GM12874 (cell line): Measurements from ENCODE around the gene PPIA.

Source experiments
- TF ChIP-seq, protein P1 (sequence below): IDR thresholded peaks from 2 replicates; pipeline ENCODE4 v1.5.1; 2011; ENCODE audit warnings: low read depth, mild to moderate bottlenecking, control low read depth, low read length, moderate library complexity; ENCODE audit not compliant: insufficient read depth

The PPIA gene

DNA sequence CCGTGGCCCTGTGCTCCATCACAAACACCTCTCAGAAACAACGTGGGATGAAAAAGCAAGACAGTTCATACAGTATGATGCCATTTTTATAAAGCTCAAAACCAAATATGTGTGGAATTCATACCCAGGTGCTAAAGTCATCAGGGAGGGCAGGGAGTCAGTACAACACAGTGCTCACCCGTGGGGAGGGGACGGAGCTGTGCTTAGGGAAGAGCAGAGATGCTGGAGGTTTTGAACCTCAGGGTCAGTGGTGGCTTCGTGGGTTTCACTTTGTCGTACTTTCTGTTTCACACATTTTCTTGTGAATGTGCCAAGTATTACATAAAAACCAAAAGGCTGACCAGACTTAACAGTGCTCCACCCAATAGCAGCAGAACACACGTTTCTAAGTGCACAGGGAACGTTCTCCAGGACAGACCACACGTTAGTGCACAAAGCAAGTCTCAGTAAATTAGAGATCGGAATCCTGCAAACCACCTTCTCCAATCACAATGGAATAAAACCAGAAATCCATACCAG, 26.6 kb upstream of the PPIA start:
- TF ChIP-seq, protein P1, sequence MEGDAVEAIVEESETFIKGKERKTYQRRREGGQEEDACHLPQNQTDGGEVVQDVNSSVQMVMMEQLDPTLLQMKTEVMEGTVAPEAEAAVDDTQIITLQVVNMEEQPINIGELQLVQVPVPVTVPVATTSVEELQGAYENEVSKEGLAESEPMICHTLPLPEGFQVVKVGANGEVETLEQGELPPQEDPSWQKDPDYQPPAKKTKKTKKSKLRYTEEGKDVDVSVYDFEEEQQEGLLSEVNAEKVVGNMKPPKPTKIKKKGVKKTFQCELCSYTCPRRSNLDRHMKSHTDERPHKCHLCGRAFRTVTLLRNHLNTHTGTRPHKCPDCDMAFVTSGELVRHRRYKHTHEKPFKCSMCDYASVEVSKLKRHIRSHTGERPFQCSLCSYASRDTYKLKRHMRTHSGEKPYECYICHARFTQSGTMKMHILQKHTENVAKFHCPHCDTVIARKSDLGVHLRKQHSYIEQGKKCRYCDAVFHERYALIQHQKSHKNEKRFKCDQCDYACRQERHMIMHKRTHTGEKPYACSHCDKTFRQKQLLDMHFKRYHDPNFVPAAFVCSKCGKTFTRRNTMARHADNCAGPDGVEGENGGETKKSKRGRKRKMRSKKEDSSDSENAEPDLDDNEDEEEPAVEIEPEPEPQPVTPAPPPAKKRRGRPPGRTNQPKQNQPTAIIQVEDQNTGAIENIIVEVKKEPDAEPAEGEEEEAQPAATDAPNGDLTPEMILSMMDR: no peak

DNA sequence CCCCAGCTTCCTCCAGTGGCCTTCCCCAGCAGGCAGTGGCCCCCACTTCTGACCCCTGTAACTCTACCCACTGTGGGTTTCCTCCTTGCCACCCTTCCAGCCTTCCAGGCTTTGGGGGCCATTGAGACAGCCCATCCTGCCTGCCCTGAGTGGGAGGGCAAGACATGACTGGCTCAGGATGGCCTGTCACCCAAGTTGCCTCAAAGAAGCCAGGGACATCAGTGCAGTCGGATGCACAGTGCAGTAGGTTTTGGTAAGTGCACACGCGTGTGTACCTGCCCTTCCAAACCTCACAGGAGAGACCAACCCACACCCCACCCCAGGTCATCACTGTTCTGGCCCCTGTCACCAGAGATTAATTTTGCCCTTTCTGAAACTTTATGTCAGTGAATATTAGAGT, 25.1 kb upstream of the PPIA start:
- TF ChIP-seq, protein P1: no peak

GRCh38 chr7:44772440-44772839, 24.0 kb upstream of the PPIA start:
- TF ChIP-seq, protein P1: no peak

DNA sequence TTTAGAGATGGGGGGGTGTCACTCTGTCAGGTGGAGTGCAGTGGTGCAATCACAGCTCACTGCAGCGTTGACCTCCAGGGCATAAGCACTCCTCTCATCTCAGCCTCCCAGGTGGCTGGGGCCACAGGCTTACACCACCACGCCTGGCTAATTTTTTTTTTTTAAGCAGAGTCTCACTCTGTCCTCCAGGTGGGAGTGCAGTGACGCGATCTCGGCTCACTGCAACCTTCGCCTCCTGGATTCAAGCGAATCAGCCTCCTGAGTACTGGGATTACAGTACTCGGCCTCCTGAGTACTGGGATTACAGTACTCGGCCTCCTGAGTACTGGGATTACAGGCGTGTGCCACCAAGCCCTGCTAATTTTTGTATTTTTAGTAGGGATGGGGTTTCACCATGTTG, 23.6 kb upstream of the PPIA start:
- TF ChIP-seq, protein P1: no peak

- TF ChIP-seq, protein P1: no peak
These were observed 20.9 kb upstream of the PPIA start for GRCh38 chr7:44775383-44776107.

GRCh38 chr7:44776211-44776610, 20.3 kb upstream of the PPIA start:
- TF ChIP-seq, protein P1: no peak

DNA sequence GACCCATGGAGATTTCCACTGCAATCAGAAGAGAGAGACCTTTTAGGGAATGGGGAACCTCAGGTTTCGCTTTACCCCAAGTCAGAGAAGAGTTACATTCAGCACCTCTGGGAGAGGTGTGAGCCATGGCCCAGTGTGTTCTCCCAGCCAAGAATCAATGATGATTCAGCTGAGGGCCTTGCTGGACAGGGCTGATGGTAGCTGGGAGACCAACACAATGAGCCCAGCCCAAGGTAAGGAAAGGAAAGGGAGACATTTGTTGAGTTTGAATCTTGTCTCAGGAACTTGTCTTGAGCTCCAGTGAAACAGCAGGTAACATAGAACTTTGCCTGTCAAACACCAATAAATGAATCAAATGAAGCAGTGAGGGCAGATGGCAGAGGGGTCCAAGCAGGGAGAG, 14.0 kb upstream of the PPIA start:
- TF ChIP-seq, protein P1: no peak
